Tibial nerve (tissue), 4 donors: ENCODE data around the gene CDNF. TPM values are rescaled to one million over a fixed set of nuclear protein-coding genes. Genes with fewer than 3 reads are reported as not detected.

ENCODE experiments used
- DNase-seq, 2 donors: peaks; one replicate each; pipeline ENCODE4 v3.0.0-alpha.2; 2019; ENCODE audit warnings: low spot score in 2 of 2
- H3K27ac ChIP-seq, 4 donors: fragments of 200-600 bp; sonication (generic) in 3 of 4; one replicate each; pipeline ENCODE4 v1.5.1; 2017 to 2019; ENCODE audit warnings: mild to moderate bottlenecking in 1 of 4
- H3K27me3 ChIP-seq, 2 donors: fragments of 200-600 bp; sonication (generic) in 1 of 2; one replicate each; pipeline versions ENCODE4 v1.5.1 to v1.6.0; 2017 to 2019
- H3K36me3 ChIP-seq, 3 donors: fragments of 200-600 bp; sonication (generic); one replicate each; pipeline ENCODE4 v1.5.1; 2018 to 2019
- H3K4me1 ChIP-seq, 4 donors: fragments of 200-600 bp; sonication (generic) in 3 of 4; one replicate each; pipeline ENCODE4 v1.5.1; 2017 to 2019
- H3K4me3 ChIP-seq, 4 donors: fragments of 200-600 bp; sonication (generic) in 3 of 4; one replicate each; pipeline ENCODE4 v1.5.1; 2017 to 2019; ENCODE audit warnings: mild to moderate bottlenecking in 1 of 4, moderate library complexity in 1 of 4
- H3K9me3 ChIP-seq, 4 donors: fragments of 200-600 bp; sonication (generic) in 3 of 4; one replicate each; pipeline ENCODE4 v1.5.1; 2017 to 2019
- CTCF ChIP-seq, 5 experiments: fragments of 200-600 bp in 3 of 5; fragments of 450-650 bp in 2 of 5; sonication (generic) in 3 of 5; IDR thresholded peaks; one replicate each; pipeline ENCODE4 v1.5.1; 2016 to 2019; ENCODE audit warnings: antibody characterized with exemption in 5 of 5, mild to moderate bottlenecking in 3 of 5, moderate library complexity in 2 of 5
- EP300 ChIP-seq, 2 donors: sonication (generic); formaldehyde crosslinking; IDR thresholded peaks; one replicate each; pipeline ENCODE4 v1.6.1; 2017; ENCODE audit warnings: antibody characterized with exemption in 2 of 2, mild to moderate bottlenecking in 1 of 2
- POLR2A ChIP-seq, 2 donors: fragments of 450-650 bp; IDR thresholded peaks; one replicate each; pipeline ENCODE4 v1.6.1; 2017; ENCODE audit warnings: antibody characterized with exemption in 2 of 2, mild to moderate bottlenecking in 2 of 2, moderate library complexity in 2 of 2
- WGBS, 2 donors: methylation state at CpG; one replicate each; pipeline ENCODE4 v1.1.5; 2018; 5-methylcytosine and 5-hydroxymethylcytosine counted together
- total RNA-seq, 4 donors: library from RNA; depleted of rRNA; stranded (reverse); fragments of >200 nt; gene quantifications; one replicate each; pipeline ENCODE4 v1.1.0, GENCODE V29; 2016

The CDNF gene
- total RNA-seq, 4 donors from 2014 or later, result 1.2 to 5.0 (median 4.6) TPM; not detected in 1

GRCh38 chr10:14812271-14812670, 25.6 kb downstream of the CDNF start:
- H3K4me3 ChIP-seq, result no peak overlapping the region
- no peaks in the 10 kb centered on the region for H3K4me1 ChIP-seq
- H3K27me3 ChIP-seq, result no peaks in the 10 kb centered on the region
- TF ChIP-seq POLR2A (IDR thresholded peaks at IDR 0.05), result no peak
- TF ChIP-seq EP300 (IDR thresholded peaks at IDR 0.05), result no peak
- no peak for TF ChIP-seq CTCF (IDR thresholded peaks at IDR 0.05)
- no peak overlapping the region for H3K27ac ChIP-seq
- no peaks in the 10 kb centered on the region for H3K9me3 ChIP-seq
- WGBS, 2 donors, result 91 to 96% methylated on average over 3 of the region's 3 CpGs
- H3K36me3 ChIP-seq, result no peaks in the 10 kb centered on the region
- no peak for DNase-seq

GRCh38 chr10:14810969-14811953, 26.6 kb downstream of the CDNF start:
- no peak for DNase-seq
- WGBS, 2 donors, result 62 to 71% methylated on average over 9 of the region's 9 CpGs

GRCh38 chr10:14806318-14806717, 31.5 kb downstream of the CDNF start:
- 70 to 82% methylated on average over 3 of the region's 3 CpGs for WGBS, 2 donors
- no peak overlapping the region for H3K27ac ChIP-seq
- H3K4me1 ChIP-seq, result no peaks in the 10 kb centered on the region
- H3K9me3 ChIP-seq, result no peaks in the 10 kb centered on the region
- no peak for DNase-seq
- no peak overlapping the region for H3K4me3 ChIP-seq
- H3K27me3 ChIP-seq, result no peaks in the 10 kb centered on the region
- no peaks in the 10 kb centered on the region for H3K36me3 ChIP-seq
- TF ChIP-seq POLR2A (IDR thresholded peaks at IDR 0.05) (no peak), CTCF (IDR thresholded peaks at IDR 0.05) (no peak), EP300 (IDR thresholded peaks at IDR 0.05) (no peak)

More at GRCh38 chr10:14810969-14811953, 26.6 kb downstream of the CDNF start:
- Histone ChIP-seq H3K27ac (no peak overlapping the region), H3K36me3 (no peaks in the 10 kb centered on the region), H3K27me3 (no peaks in the 10 kb centered on the region), H3K4me3 (no peak overlapping the region), H3K4me1 (no peaks in the 10 kb centered on the region), H3K9me3 (no peaks in the 10 kb centered on the region)
- no peak for TF ChIP-seq EP300 (IDR thresholded peaks at IDR 0.05)
- TF ChIP-seq CTCF (IDR thresholded peaks at IDR 0.05), result no peak
- TF ChIP-seq POLR2A (IDR thresholded peaks at IDR 0.05), result no peak

- Histone ChIP-seq H3K4me3 (no peak overlapping the region), H3K4me1 (no peaks in the 10 kb centered on the region), H3K9me3 (no peaks in the 10 kb centered on the region), H3K27ac (no peak overlapping the region), H3K27me3 (no peaks in the 10 kb centered on the region), H3K36me3 (no peaks in the 10 kb centered on the region)
- 41 to 88% methylated on average over 1 of the region's 1 CpG for WGBS, 2 donors
- TF ChIP-seq EP300 (IDR thresholded peaks at IDR 0.05) (no peak), CTCF (IDR thresholded peaks at IDR 0.05) (no peak), POLR2A (IDR thresholded peaks at IDR 0.05) (no peak)
- no peak for DNase-seq
These were observed 34.0 kb downstream of the CDNF start for GRCh38 chr10:14803827-14804226.

GRCh38 chr10:14801723-14802122, 36.1 kb downstream of the CDNF start:
- Histone ChIP-seq H3K4me3 (no peak overlapping the region), H3K9me3 (no peaks in the 10 kb centered on the region), H3K4me1 (no peaks in the 10 kb centered on the region), H3K27me3 (no peaks in the 10 kb centered on the region), H3K36me3 (no peaks in the 10 kb centered on the region), H3K27ac (no peak overlapping the region)
- no peak for DNase-seq
- WGBS, 2 donors, result 51 to 59% methylated on average over 5 of the region's 5 CpGs
- TF ChIP-seq CTCF (IDR thresholded peaks at IDR 0.05), result no peak
- no peak for TF ChIP-seq EP300 (IDR thresholded peaks at IDR 0.05)
- no peak for TF ChIP-seq POLR2A (IDR thresholded peaks at IDR 0.05)
